GM12878 (cell line): ENCODE measurements around the gene CDH4. TPM values are rescaled to one million over a fixed set of nuclear protein-coding genes. Genes with fewer than 3 reads are reported as not detected.

Experiments used
- ATAC-seq: fragments of 200-7000 bp; cut with Tn5 transposase; 3 replicates; pipeline ENCODE4 v1.9.1; 2020; ENCODE audit warnings: mild to moderate bottlenecking, moderate library complexity
- BruUV-seq: library from RNA; stranded (reverse); fragments of 400-500 nt; replicated peaks from 2 replicates; lab custom pipeline; 2021; lab: Mats Ljungman, UMichigan
- CTCF ChIA-PET: fragments of 300-600 bp; sonication (Branson Sonifier 250); formaldehyde crosslinking; extraction: SDS; loops from one replicate; lab custom pipeline; 2021; ENCODE audit warnings: inconsistent platforms; lab: Yijun Ruan, JAX
- POLR2A ChIA-PET: fragments of 350-600 bp; formaldehyde crosslinking; extraction: SDS; loops from one replicate; lab custom pipeline; 2021; ENCODE audit warnings: inconsistent platforms; lab: Charles Lee
- RAD21 ChIA-PET: fragments of 300-600 bp; sonication (Branson Sonifier 250); formaldehyde crosslinking; loops from one replicate; lab custom pipeline; 2023; ENCODE audit warnings: antibody characterized with exemption; ENCODE audit not compliant: unreplicated experiment; lab: Charles Lee
- SMC1A ChIA-PET: fragments of 300-600 bp; sonication (Branson Sonifier 250); formaldehyde crosslinking; loops from one replicate; lab custom pipeline; 2023; ENCODE audit not compliant: unreplicated experiment, uncharacterized antibody; lab: Charles Lee
- DNase-seq: peaks from one replicate; pipeline ENCODE4 v3.0.0-alpha.2; 2011; ENCODE audit warnings: low read depth, low spot score
- FAIRE-seq: peaks from 3 replicates; lab custom pipeline; 2011; peaks lifted over from hg19 to GRCh38; lab: Jason Lieb, UNC
- H2AFZ ChIP-seq: 2 replicates; pipeline ENCODE4 v1.6.0; 2011; ENCODE audit warnings: low read depth, low read length, control low read depth; ENCODE audit not compliant: control insufficient read depth
- H3K27ac ChIP-seq: 2 replicates; pipeline ENCODE4 v1.5.1; 2011; ENCODE audit warnings: control low read depth; ENCODE audit not compliant: control insufficient read depth, insufficient read depth
- H3K27me3 ChIP-seq, 2 experiments: replicated peaks in 1 of 2; 2 replicates each; pipeline versions ENCODE4 v1.6.0 to v1.6.1; 2011; ENCODE audit warnings: low read length in 1 of 2; ENCODE audit not compliant: control insufficient read depth in 2 of 2, insufficient read depth in 2 of 2
- H3K36me3 ChIP-seq, 2 experiments: 2 replicates each; pipeline ENCODE4 v1.5.1; 2011; ENCODE audit warnings: low read length in 1 of 2; ENCODE audit not compliant: control insufficient read depth in 2 of 2, insufficient read depth in 2 of 2
- H3K4me1 ChIP-seq: 2 replicates; pipeline ENCODE4 v1.6.1; 2011; ENCODE audit warnings: mild to moderate bottlenecking, low read length, moderate library complexity, mixed read lengths; ENCODE audit not compliant: control insufficient read depth, insufficient read depth
- H3K4me2 ChIP-seq: 2 replicates; pipeline ENCODE4 v1.6.0; 2011; ENCODE audit warnings: control low read depth; ENCODE audit not compliant: control insufficient read depth, insufficient read depth
- H3K4me3 ChIP-seq: fragments of 200-600 bp; sonication (generic); 2 replicates; pipeline ENCODE4 v1.5.1; 2016
- H3K79me2 ChIP-seq: 2 replicates; pipeline ENCODE4 v1.6.0; 2011; ENCODE audit warnings: low read length; ENCODE audit not compliant: control insufficient read depth, insufficient read depth
- H3K9ac ChIP-seq: 2 replicates; pipeline ENCODE4 v1.8.0; 2011; ENCODE audit warnings: low read length, control low read depth, mixed read lengths; ENCODE audit not compliant: control insufficient read depth, insufficient read depth
- H3K9me3 ChIP-seq: replicated peaks from 3 replicates; pipeline ENCODE4 v1.5.1; 2011; ENCODE audit warnings: mild to moderate bottlenecking, low read length; ENCODE audit not compliant: control insufficient read depth, insufficient read depth
- H4K20me1 ChIP-seq: 2 replicates; pipeline ENCODE4 v1.6.0; 2011; ENCODE audit not compliant: control insufficient read depth, insufficient read depth
- E2F8 ChIP-seq: fragments of 450-650 bp; IDR thresholded peaks from 2 replicates; pipeline ENCODE4 v1.6.1; 2018; ENCODE audit warnings: mild to moderate bottlenecking, low read depth, moderate library complexity; ENCODE audit not compliant: partially characterized antibody
- TCF7 ChIP-seq: IDR thresholded peaks from 2 replicates; pipeline ENCODE4 v1.6.1; 2014; ENCODE audit warnings: antibody characterized with exemption, borderline replicate concordance
- USF2 ChIP-seq: IDR thresholded peaks from 2 replicates; pipeline ENCODE4 v1.6.1; 2011; ENCODE audit warnings: low read depth, low read length, improper control_type of control experiment, borderline replicate concordance
- ZBTB40 ChIP-seq: fragments of 450-650 bp; IDR thresholded peaks from 2 replicates; pipeline ENCODE4 v1.6.1; 2016; ENCODE audit warnings: mild to moderate bottlenecking, moderate library complexity, borderline replicate concordance
- ZNF217 ChIP-seq: fragments of 450-650 bp; IDR thresholded peaks from 2 replicates; pipeline ENCODE4 v1.6.1; 2017; ENCODE audit warnings: antibody characterized with exemption, mild to moderate bottlenecking
- ZNF274 ChIP-seq: IDR thresholded peaks from one replicate; pipeline ENCODE4 v1.8.0; 2011; ENCODE audit not compliant: insufficient read length, insufficient read depth
- ZNF384 ChIP-seq: IDR thresholded peaks from 2 replicates; pipeline ENCODE4 v1.6.1; 2012; ENCODE audit warnings: low read depth, mild to moderate bottlenecking, low read length, improper control_type of control experiment, borderline replicate concordance
- WGBS: methylation state at CpG from one replicate; pipeline ENCODE4 v1.1.6; 2016; ENCODE audit warnings: low lambda C conversion rate; ENCODE audit not compliant: insufficient replicate concordance, insufficient coverage; ENCODE audit errors: missing lambda C conversion rate; 5-methylcytosine and 5-hydroxymethylcytosine counted together
- in situ Hi-C: fragments of 300-500 bp; cut with MboI; formaldehyde crosslinking; loops from 9 replicates; pipeline ENCODE4 v1.14.3; 2018; ENCODE audit warnings: mixed read lengths
- intact Hi-C: fragments of 100-400 bp; cut with micrococcal nuclease; formaldehyde crosslinking; loops from one replicate; pipeline ENCODE4 v1.14.2; 2022; ENCODE audit not compliant: unreplicated experiment
- polyA plus RNA-seq, 11 experiments: library from polyadenylated mRNA; depleted of rRNA in 4 of 11; unstranded in 6 of 11; stranded (reverse) in 5 of 11; fragments of >200 nt; fragmentation: Nextera tagmentation in 4 of 11; fragmentation: Illumina TruSeq in 1 of 11; extraction: Ambion mirVana in 4 of 11; extraction: Trizol in 1 of 11; gene quantifications; 1 replicate in 1 of 11; 2 replicates in 10 of 11; pipeline versions ENCODE4 v1.2.1 to v1.2.3, GENCODE V29; 2011 to 2016; ENCODE audit warnings: inconsistent platforms in 2 of 11, missing spikeins in 2 of 11, low read depth in 1 of 11
- total RNA-seq, 4 experiments: library from RNA; depleted of rRNA in 3 of 4; stranded (reverse); fragments of >200 nt in 3 of 4; fragmentation: Illumina TruSeq in 1 of 4; extraction: Trizol in 1 of 4; gene quantifications; 2 replicates each; pipeline versions ENCODE4 v1.2.1 to v1.2.3, GENCODE V29; 2013 to 2021

CDH4 gene
- total and polyA plus RNA-seq, 10 of the 15 experiments (the other 5 are each of a cell fraction or from before 2014, with no cell fraction given) = not detected

- DNase-seq = no peak
- intact Hi-C loops (no loop called here), in situ Hi-C loops (no loop called here)
- no peaks in the 10 kb centered on the region for H3K27me3 ChIP-seq
- H3K36me3 ChIP-seq = no peaks in the 10 kb centered on the region
- H3K4me2 ChIP-seq = no peak overlapping the region
- no peak for FAIRE-seq
- WGBS = 34% methylated on average over 6 of the region's 6 CpGs
- H3K9ac ChIP-seq = no peak overlapping the region
- no TSS peak for BruUV-seq
- ChIA-PET RAD21 (no interaction called here), POLR2A (no interaction called here), SMC1A (no interaction called here), CTCF (no interaction called here)
- H4K20me1 ChIP-seq = no peaks in the 10 kb centered on the region
- TF ChIP-seq ZNF217 (no peak), ZNF384 (no peak), ZBTB40 (no peak), ZNF274 (no peak), USF2 (no peak), TCF7 (no peak), E2F8 (no peak)
- H3K9me3 ChIP-seq = no peaks in the 10 kb centered on the region; the same call in 2 of the 3 replicates
- no peak for ATAC-seq
- H2AFZ ChIP-seq = no peak overlapping the region
- H3K79me2 ChIP-seq = no peaks in the 10 kb centered on the region
- no peak overlapping the region for H3K4me3 ChIP-seq
- H3K4me1 ChIP-seq = no peaks in the 10 kb centered on the region
- H3K27ac ChIP-seq = no peak overlapping the region
Measured at GRCh38 chr20:61455508-61456215, 203.6 kb downstream of the CDH4 start.
